Thyroid gland (tissue), 4 donors: Measurements from ENCODE around the gene NEK7.

Source experiments
- POLR2A ChIP-seq, 2 donors: fragments of 450-650 bp; IDR thresholded peaks; one replicate each; pipeline ENCODE4 v1.6.1; 2017; ENCODE audit warnings: antibody characterized with exemption in 2 of 2, mild to moderate bottlenecking in 2 of 2, moderate library complexity in 1 of 2
- TF ChIP-seq, protein P1 (sequence below), 6 experiments: fragments of 200-600 bp in 3 of 6; fragments of 450-650 bp in 3 of 6; sonication (generic) in 3 of 6; IDR thresholded peaks; one replicate each; pipeline ENCODE4 v1.5.1; 2016 to 2019; ENCODE audit warnings: antibody characterized with exemption in 6 of 6, mild to moderate bottlenecking in 2 of 6, inconsistent platforms in 1 of 6, moderate library complexity in 1 of 6

GRCh38 chr1:198156111-198156744, 570 bp upstream of the NEK7 start:
- TF ChIP-seq POLR2A (IDR thresholded peaks at IDR 0.05) = no peak
- TF ChIP-seq, protein P1, sequence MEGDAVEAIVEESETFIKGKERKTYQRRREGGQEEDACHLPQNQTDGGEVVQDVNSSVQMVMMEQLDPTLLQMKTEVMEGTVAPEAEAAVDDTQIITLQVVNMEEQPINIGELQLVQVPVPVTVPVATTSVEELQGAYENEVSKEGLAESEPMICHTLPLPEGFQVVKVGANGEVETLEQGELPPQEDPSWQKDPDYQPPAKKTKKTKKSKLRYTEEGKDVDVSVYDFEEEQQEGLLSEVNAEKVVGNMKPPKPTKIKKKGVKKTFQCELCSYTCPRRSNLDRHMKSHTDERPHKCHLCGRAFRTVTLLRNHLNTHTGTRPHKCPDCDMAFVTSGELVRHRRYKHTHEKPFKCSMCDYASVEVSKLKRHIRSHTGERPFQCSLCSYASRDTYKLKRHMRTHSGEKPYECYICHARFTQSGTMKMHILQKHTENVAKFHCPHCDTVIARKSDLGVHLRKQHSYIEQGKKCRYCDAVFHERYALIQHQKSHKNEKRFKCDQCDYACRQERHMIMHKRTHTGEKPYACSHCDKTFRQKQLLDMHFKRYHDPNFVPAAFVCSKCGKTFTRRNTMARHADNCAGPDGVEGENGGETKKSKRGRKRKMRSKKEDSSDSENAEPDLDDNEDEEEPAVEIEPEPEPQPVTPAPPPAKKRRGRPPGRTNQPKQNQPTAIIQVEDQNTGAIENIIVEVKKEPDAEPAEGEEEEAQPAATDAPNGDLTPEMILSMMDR (IDR thresholded peaks at IDR 0.05) = peak; percentile 32 to 74 (median 68)
